ENCODE data around the gene ACTRT1. TPM values are rescaled to one million over a fixed set of nuclear protein-coding genes. Genes with fewer than 3 reads are reported as not detected.

Gene ACTRT1
- total RNA-seq, result not detected

GRCh38 chrX:128052303-128052702, at the start of gene ACTRT1:
ACTRT1 (minus strand) TSS chrX:128052403; CDS start chrX:128052206, 197 bp downstream.
- TF ChIP-seq CTCF (IDR thresholded peaks at IDR 0.05; ENCODE audit: low read depth), result no peak

- TF ChIP-seq CTCF (IDR thresholded peaks at IDR 0.05; ENCODE audit: low read depth), result no peak
Measured at GRCh38 chrX:128078545-128078944, 26.3 kb upstream of the ACTRT1 start.

GRCh38 chrX:128057421-128057820, 5.2 kb upstream of the ACTRT1 start:
- TF ChIP-seq CTCF (IDR thresholded peaks at IDR 0.05; ENCODE audit: low read depth), result no peak

- TF ChIP-seq CTCF (IDR thresholded peaks at IDR 0.05; ENCODE audit: low read depth), result no peak
Measured at GRCh38 chrX:128051526-128051925, 677 bp downstream of the ACTRT1 start.

- no peak for TF ChIP-seq CTCF (IDR thresholded peaks at IDR 0.05; ENCODE audit: low read depth)
Measured at GRCh38 chrX:128035318-128035717, 16.9 kb downstream of the ACTRT1 start.

GRCh38 chrX:128021566-128021965, 30.6 kb downstream of the ACTRT1 start:
- no peak for TF ChIP-seq CTCF (IDR thresholded peaks at IDR 0.05; ENCODE audit: low read depth)

- no peak for TF ChIP-seq CTCF (IDR thresholded peaks at IDR 0.05; ENCODE audit: low read depth)
Measured at GRCh38 chrX:128020701-128021100, 31.5 kb downstream of the ACTRT1 start.
